NOMO-1 treated with DMSO at 0.1 percent for 48 hours (cell line): ENCODE data around the gene CNDP1.

ENCODE experiments used
- DNase-seq: peaks from one replicate; lab custom pipeline; 2025; ENCODE audit not compliant: unreplicated experiment; lab: John Stamatoyannopoulos, UW

The CNDP1 gene

DNA sequence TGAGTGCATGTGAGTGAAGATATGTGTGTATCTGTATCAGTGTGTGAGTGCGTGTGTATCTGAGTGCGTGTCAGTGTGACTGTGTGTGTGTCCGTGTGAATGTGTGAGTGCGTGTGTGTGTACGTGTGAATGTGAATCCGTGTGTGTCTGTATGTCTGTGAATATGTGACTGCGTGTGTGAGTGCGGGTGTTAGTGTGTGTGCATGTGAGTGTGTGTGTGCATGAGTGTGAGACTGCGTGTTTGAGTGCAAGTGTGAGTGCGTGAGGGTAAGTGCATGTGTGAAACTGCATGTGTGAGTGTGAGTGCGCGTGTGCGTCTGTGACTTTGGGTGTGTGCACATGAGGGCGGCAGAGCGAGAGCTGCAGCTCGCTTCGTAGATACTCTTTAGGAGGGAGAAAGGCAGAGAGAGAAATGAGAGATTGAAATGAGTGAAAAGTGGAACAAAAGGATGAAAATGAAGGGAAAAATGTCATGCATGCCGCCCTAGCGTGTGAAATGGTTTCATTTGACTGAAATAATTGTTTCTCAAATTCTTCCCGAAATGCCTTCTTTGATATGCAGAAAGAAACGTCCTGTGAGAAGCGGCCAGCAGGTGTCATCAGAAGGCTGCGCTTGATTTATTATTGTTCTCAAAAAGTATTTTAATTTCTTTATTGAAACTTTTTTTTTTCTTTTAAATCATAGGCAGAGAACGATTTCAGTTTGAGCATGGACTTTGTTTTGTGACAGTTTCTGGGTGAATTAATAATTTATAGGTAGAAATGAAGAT is 88.9 kb downstream of the CNDP1 start:
- DNase-seq, result peak; percentile 25

DNA sequence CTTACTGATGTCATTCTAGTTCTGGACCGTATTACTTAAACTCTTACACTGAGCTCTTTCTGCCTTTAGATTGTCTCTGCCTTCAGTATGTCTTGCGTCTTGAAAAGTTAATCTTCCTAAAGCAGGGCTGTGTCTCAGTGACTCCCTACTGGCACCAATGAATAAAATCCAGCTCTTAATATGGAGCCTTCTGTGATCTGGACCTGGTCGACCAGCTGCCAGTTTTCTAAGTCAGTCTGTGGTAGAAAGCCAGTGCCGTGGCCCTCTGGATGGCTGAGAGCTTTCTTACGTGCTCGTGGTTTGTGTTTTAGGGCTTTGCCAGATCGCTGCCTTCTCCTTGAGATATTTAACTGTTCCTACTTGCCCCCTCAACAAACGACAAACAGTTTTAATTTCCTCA is 90.2 kb downstream of the CNDP1 start:
- DNase-seq, result no peak

DNA sequence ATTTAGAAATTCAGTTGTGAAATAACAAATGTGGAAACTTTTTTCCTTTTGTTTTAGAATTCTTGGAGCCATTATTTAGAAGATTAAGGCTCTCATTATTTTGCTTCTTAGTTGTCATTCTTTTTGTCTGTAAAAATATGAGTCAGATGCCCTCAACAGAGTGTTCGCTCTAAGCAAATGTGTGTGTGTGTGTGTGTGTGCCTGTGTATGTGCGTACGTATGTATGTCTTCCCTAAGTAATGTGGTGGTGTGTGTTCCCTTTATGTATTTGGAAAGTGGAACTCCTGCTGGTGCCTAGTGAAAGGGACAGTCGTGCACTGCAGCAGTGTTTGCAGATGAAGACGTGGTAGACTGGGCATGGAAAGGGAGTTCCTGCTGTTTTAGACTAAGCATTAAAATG is 90.9 kb downstream of the CNDP1 start:
- no peak for DNase-seq

DNA sequence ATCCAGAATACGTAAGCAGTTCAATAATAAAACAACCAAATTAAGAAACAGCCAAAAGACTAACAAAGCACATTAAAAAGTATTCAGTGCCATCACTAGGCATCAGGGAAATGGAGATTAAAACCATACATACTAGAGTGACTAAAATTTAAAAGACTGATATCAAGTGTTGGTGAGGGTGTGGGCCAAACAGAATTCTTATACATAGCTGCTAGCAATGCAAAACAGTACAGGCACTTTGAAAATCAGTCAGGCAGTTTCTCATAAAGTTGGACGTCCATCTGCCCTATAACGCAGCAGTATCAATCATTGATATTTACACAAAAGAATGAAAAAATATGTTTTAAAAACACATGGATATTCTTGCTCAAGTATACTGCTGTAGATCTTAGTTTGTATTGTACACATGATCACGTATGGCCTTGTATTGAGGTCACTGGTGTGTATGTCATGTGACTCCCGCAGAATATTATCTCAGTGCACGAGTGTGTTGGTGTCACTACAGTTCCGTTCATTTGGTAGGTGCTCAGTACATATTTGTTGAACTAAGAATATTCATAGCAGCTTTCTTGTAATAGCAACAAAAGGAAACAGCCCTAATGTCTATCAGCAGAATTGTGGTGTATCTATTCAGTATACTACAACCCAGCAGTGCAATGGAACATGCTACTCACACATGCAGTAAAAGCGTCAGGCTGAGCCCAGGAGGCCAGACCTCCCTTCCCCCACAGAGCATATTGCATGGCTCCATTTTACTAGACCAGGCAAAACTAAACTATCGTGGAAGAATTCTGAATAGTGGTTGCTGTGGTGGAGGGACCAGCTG is 92.0 kb downstream of the CNDP1 start:
- DNase-seq, result no peak

DNA sequence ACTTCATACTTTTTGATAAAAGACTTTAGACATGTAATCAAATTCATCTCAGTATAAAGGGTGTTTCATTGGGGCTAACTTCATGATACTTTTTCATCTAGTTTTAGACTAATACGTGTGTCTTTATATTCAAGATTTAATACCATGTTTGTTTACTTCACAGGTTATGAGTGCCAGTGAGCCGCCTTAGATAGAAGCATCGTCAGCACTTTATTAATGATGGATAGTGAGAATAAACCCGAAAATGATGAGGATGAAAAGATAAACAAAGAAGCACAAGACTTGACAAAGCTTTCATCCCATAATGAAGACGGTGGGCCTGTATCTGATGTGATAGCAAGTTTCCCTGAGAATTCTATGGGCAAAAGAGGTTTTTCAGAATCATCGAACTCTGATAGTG is 96.5 kb downstream of the CNDP1 start:
- no peak for DNase-seq

DNA sequence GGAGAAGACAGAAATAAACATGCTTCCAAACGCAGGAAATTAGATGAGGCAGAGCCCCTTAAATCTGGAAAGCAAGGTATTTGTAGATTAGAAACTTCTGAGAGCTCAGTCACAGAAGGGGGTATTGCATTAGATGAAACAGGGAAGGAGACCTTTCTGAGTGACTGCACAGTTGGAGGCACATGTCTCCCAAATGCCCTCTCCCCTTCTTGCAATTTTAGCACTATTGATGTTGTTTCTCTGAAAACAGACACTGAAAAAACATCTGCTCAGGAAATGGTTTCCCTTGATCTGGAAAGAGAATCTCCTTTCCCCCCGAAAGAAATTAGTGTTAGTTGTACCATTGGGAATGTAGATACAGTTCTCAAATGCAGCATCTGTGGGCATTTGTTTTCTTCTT is 96.9 kb downstream of the CNDP1 start:
- no peak for DNase-seq

DNA sequence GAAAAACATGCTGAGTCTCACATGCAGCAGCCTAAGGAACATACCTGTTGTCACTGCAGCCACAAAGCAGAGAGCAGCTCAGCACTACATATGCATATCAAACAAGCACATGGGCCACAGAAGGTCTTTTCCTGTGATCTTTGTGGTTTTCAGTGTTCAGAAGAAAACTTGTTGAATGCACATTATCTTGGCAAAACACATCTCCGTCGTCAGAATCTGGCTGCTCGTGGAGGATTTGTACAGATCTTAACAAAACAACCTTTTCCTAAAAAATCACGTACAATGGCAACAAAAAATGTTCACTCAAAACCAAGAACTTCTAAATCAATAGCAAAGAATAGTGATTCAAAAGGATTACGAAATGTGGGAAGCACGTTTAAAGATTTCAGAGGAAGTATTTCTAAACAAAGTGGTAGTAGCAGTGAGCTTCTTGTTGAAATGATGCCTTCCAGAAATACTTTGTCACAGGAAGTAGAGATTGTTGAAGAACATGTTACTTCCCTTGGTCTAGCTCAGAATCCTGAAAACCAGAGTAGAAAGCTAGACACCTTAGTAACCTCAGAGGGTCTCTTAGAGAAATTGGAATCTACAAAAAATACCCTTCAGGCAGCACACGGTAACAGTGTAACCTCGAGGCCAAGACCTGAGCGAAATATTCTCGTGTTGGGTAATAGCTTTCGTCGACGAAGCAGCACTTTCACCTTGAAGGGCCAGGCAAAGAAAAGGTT is 97.5 kb downstream of the CNDP1 start:
- peak; percentile 77 for DNase-seq

DNA sequence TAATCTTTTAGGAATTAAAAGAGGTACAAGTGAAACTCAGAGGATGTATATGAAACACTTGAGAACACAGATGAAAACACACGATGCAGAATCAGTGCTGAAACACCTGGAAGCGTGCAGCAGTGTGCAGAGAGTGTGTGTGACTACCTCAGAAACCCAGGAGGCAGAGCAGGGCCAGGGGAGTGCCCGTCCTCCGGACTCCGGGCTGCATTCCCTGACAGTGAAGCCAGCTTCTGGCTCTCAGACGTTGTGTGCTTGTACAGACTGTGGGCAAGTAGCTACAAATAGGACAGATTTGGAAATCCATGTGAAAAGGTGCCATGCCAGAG is 98.0 kb downstream of the CNDP1 start:
- no peak for DNase-seq

DNA sequence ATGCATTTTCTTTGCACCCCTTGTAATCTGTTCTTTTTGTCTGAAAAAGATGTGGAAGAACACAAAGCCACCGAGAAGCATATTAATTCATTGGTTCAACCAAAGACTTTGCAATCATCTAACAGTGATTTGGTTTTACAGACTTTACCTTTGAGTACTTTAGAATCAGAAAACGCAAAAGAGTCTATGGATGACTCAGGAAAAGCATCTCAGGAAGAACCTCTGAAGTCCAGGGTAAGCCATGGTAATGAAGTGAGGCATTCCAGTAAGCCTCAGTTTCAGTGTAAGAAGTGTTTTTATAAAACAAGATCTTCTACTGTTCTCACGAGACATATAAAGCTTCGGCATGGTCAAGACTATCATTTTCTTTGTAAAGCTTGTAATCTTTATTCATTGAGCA is 98.6 kb downstream of the CNDP1 start:
- no peak for DNase-seq

DNA sequence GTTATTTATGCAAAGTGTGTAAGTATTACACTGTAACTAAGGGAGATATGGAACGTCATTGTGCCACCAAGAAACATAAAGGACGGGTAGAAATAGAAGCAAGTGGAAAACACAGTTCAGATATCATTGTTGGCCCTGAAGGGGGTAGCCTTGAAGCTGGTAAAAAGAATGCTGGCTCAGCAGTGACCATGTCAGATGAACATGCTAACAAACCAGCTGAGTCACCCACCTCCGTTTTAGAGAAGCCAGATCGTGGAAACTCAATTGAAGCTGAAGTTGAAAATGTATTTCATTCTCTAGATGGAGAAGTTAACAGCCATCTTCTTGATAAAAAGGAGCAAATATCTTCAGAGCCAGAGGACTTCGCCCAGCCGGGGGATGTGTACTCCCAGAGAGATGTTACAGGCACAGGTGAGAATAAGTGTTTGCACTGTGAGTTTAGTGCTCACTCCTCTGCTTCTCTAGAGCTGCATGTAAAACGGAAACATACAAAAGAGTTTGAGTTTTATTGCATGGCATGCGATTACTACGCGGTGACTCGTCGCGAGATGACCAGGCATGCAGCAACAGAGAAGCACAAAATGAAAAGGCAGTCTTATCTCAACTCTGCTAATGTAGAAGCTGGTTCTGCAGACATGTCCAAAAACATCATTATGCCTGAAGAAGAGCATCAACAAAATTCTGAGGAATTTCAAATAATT is 99.5 kb downstream of the CNDP1 start:
- no peak for DNase-seq

DNA sequence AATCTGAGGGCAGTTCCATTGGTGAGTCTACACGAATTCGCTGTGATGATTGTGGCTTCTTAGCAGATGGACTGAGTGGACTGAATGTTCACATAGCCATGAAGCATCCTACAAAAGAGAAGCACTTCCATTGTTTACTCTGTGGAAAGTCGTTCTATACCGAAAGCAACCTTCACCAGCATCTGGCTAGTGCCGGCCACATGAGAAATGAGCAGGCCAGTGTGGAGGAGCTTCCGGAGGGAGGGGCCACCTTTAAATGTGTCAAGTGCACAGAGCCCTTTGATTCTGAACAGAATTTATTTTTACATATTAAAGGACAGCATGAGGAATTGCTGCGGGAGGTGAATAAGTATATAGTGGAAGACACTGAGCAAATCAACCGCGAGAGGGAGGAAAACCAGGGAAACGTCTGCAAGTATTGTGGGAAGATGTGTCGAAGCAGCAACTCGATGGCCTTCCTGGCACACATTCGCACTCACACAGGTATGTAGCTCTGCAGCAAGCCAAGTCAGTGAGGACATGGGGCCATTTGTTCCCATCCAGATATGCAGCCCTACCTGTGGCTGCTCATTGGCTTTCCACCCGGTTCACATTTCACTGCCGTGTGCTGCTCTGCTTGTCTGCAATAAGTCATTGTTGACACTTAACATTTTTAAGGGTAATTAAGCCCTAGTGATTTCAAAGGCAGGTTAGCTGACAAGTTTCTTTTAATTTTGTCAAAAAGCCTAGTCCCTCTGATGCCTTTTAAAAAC is 101.1 kb downstream of the CNDP1 start:
- no peak for DNase-seq
